GM18909 (cell line): ENCODE measurements around the gene ENTPD1.
A peak's percentile ranks its signal among the peaks of the same experiment; 100 is the strongest.
"Not testable (repeated sequence)": the region's sequence is repeated elsewhere in the genome, so short reads cannot be mapped to it uniquely, and the experiment has no call there.

Source experiments
- ATAC-seq: cut with Tn5 transposase; IDR thresholded peaks from one replicate; pipeline ENCODE4 v1.9.1; 2021; ENCODE audit warnings: mild to moderate bottlenecking; ENCODE audit not compliant: unreplicated experiment, poor library complexity

Gene ENTPD1

DNA sequence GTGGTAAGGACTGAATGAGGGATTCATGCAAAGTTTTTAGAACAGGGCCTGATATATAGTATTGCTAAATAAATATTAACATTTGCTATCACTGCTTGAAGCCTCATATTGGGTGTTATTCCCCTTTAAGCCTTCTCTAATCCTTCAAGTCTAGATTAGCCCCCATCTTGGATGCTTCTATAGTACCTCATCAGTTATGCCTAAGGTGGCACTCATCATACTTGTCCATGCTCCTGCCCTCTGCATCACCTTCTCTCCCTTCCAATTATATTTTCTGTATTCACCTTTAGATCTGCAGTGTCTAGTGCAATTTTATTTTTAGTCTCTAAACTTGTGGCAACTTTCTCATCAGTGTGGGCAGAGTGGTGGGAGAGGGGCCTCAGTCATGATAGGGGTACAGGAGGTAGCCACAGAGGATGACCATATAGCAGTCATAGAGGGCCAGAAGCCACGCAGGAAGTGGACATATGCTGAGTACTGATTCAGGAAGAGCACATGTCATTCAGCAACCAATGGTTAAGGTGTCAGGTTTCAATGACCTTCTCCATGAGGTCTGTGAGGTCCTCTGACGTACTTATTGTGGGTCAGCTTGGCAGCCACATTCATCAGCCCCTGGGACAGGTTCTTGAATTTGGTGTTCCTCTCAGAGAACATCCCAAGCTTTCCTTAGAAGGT, 2.5 kb downstream of the ENTPD1 start:
- peak; percentile 59 for ATAC-seq

DNA sequence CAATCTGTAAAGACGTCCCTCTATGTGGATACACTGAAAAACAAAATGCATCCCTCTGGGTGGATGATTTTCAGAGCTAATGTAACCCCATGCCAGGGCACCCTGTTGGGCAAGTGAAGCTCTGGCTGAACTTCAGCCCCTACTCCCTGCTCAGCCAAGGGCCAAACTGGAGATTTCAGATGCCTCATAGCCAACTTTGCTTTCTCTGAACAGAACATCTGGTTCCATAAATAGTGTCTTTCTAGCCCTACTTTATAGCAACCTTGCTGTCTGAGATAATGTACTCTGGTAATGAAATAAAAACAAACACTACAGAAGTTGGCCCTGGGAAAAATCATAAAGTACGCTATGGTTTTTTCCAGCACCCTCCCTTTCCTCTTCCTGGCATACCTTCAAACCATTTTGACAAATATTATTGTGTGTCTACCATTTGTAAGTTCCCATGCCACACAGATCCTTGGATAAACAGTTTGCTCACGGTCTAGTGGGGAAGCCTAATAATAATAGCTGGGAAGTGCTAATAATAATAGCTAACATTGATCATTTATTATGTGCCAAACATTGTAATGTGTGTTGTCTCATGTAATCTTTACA, 3.4 kb downstream of the ENTPD1 start:
- no peak for ATAC-seq

DNA sequence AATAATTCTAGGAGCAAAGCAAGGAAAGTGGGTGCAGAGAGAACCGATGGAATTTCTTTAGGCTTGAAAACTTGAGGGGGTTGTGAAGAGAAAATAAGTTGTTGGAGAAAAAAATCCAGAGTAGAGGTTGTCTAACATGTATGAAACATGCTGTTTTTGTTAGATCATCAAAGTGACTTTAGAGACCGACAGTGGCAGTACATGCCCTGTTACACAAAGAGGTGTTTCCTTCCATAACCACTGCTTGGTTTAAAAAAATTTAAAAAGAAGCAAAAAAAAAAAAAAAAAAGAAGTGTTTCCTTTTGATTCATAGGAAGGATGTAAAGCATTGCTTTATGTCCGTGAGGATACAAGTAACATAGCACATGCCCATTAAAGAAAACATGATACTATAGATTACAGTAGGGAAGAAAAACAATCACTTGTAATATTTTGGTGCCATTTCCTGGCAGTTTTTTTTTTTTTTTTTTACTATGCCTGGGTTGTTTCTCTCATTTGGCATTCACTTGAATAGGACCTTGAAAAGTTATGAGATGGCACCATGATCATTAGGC, 6.1 kb downstream of the ENTPD1 start:
- ATAC-seq = no peak

DNA sequence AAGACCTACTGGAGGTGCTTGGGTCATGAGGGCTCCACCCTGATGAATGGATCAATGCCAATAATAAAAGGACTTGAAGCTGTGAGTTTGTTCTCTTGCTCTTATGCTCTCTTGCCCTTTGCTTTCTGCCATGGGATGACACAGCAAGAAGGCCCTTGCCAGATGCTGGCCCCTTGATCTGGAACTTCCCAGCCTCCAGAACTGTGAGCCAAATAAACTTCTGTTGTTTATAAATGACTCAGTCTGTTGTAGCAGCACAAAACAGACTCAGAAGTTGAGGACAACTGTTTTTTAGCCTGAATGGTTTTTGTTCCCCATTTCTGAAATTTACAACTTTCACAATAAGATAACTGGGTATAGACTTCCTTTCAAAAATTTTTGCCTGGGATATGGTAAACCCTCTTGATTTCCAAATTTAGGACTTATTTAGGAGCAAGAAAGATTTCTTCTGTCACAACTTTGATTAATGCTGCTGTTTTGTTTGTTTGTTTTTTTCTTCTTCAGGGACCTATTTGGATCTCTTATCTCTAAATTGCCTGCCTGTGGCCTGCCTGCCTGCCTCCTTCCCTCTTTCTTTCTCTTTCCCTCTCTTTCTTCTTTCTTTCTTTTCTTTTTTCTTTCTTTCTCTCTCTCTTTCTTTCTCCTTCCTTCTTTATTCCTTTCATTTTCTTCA, 12.1 kb downstream of the ENTPD1 start:
- peak; percentile 85 for ATAC-seq

DNA sequence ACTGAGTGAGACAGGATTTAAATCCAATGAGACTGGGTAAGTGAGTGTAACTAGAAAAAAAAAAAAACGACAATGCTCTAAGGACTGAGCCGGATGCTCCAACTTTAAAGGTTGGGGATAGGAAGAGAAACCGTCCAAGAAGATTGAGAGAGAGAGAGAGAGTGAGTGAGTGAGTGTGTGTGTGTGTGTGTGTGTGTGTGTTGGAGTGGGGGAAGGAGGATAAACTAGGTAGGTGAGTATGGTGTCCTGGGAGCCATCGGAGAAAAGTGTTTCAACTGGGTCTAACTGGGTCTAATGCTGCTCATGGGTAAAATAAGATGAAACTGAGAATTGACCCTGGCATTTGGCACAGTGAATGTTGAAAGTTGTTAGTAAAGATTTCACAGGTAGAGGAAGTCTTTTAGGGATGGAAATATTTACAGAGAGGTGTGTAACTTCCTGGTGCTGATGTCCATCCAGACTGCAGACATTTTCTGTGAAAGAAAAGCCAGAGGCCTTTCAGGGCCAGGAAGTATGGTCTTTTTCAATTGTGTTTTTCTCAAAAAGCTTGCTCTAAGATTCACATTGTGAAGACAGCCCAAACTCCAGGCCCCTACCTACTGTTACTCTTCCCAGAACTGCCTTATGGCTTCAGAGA, 14.2 kb downstream of the ENTPD1 start:
- no peak for ATAC-seq

DNA sequence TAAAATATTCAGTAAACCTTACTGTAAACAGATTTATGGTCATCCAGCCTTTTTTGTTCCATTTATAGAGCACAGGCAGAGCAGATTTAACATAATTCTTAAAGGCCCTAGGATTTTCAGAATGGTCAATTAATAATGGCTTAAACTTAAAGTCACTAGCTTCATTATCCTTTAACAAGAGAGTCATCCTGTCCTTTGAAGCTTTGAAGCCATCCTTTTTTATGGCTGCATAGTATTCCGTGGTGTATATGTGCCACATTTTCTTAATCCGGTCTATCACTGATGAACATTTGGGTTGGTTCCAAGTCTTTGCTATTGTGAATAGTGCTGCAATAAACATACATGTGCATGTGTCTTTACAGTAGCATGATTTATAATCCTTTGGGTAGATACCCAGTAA, 17.5 kb downstream of the ENTPD1 start:
- not testable (repeated sequence) for ATAC-seq

DNA sequence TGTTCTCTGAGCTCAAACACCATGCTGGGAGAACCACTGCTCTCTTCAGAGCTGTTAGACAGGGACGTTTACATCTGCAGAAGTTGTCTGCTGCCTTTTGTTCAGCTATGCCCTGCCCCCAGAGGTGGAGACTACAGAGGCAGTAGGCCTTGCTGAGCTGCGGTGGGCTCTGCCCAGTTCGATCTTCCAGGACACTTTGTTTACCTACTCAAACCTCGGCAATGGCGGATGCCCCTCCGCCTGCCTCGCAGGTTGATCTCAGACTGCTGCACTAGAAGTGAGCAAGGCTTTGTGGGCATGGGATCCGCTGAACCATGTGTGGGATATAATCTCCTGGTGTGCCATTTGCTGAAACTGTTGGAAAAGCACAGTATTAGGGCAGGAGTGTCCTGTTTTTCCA, 21.7 kb downstream of the ENTPD1 start:
- ATAC-seq = not testable (repeated sequence)

DNA sequence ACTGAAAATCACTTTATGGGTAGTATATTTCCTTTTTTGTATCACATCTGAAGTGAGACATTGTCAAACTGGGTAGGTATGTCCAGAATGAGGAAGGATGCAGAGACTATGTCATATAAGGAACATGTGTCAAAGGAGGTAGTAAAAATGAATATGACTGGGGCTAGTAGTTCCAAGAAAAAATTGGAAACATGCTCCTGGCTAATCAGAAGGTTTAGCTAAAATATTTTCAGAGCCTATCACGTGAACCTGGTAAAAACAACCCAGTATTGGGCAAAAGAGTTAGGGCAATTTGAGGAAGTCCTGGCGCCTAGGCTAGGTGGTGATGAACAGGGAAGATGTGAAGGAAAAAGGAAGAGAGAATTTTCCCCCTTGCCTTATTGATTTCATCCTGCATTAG, 26.4 kb downstream of the ENTPD1 start:
- ATAC-seq = no peak

DNA sequence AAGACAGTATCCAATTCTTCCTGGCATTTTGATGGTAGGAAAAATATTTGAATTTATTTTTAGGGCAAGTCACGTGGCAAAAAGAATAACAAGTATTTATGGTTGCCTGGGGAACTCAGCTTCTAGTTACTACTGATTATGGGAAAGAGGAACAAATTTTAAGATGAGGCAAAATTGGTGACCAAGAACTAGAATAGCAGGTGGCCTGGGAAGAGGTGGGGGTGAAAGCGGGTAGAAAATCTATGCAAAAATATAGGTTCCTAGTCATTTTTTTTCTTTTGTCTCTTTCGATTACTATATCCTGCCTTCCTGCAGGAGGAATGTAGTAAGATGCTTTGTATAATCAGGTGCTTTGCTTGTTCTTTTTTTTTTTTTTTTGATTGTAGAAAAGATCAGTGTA, 27.8 kb downstream of the ENTPD1 start:
- ATAC-seq = peak; percentile 62

DNA sequence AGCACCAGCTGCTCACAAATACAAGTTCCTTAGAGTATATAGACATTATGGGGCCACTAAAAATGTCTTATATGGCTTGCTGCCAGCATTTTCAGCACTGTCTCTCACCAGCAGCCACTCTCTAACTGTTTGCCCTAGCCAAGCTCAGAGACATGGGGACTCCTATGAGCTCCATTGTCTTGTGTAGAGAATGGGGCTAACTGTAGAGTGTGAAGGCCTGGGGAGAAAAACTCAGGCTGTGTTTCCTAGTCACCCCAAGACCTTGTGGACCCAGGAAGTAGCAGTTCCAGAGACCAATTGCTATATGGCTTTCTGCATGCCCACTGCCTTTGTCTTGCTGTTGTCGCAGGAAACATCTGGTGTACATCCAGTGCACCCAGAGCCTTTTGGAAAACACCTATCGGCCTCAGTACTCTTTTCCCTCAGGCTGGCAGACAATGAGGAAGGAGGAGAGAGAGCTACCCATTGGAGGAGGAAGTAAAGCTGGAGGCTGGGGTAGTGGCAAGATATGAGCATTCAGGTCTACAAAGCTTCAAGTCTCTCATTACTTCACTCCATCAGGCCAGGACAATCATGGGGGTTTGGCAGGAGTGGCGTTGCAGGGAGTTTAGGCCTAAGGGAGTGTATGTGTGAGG, 28.4 kb downstream of the ENTPD1 start:
- peak; percentile 14 for ATAC-seq

DNA sequence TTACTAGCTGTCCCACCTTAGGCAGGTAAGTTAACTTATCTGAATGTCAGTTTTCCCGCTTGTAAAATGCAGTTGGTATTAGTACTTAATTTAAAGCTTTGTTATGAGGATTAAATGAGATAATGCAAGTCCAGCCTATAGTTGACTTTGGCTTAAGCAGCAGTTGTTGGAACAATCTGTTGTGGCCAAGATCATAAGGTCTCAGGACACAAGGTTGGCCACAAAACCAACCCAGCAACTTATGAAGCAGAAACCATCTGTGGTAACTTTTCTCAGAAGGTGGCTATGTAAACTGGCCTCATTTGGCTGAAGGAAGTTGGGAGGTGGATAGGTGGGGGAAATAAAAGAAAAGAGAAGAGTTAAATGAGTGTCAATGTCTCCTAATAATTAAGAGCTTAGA, 29.4 kb downstream of the ENTPD1 start:
- peak; percentile 41 for ATAC-seq

DNA sequence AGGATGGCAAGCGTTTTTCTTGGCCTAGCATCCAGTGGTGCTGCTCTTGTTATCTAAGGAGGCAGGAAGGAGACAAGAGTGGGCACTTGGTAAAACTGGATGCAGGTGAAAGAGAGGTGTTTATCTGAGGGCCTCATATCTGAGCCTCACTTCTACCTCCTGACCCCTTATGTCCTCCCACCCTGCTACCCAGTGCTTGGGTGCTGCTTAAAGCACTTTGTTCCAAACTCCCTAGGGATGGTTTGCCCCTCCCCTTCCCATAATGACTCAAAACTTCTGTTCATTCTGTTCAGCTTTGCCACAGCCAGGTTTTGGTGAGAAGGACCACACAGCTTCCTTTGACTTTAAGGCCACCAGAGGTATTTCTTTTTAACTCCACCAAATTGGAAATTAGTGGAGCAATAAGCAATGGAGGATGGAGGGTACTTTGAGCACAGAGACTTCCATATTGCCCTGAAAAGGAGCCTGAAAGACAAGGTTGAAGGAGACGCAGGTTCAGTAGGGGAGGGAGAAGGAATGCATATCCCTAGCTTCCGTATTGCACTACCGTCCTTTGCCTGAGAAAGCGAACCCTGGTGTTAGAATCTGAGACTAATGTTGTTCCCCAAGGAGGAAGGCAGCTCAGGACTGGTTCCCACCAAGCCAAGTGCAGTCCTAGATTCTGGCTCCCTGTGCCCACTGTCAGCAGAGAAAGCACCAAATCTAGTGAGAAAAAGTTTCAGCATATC, 30.1 kb downstream of the ENTPD1 start:
- ATAC-seq = no peak

DNA sequence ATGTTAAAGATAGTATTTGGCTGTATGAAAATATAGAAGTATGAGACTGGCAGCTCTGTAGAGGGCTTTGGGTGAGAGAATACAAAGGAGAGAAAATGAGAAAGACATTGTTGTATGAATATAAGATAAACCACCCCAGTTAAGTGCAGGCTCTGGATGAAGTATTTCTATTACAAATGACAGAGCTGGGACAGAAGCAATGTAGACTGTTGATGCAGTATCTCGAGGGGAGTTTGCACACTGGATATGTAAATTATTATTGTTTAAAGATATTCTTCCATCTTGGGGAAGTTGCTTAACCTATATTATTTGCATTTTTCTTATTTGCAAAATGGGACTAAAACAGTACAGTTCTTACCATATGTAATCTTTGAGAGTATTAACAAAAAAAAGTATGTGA, 31.5 kb downstream of the ENTPD1 start:
- ATAC-seq = no peak

DNA sequence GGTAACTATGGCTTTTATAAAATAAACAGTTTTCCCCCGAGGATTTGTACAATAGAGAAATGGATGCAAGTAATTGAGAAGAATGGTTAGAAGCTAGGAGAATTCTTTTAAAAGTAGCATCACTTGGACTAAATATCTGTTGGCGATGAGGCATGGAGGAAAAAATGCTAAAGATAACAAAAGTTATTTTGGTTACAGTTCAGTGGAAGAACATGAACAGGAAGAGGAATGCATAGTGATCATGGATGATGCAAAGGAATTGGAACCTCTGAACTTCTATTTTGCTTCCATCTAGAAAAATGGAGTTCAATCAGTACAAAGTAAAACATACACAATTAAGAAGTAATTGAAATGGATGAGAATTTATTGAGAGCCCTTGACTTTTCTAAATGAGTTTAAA, 32.9 kb downstream of the ENTPD1 start:
- no peak for ATAC-seq

DNA sequence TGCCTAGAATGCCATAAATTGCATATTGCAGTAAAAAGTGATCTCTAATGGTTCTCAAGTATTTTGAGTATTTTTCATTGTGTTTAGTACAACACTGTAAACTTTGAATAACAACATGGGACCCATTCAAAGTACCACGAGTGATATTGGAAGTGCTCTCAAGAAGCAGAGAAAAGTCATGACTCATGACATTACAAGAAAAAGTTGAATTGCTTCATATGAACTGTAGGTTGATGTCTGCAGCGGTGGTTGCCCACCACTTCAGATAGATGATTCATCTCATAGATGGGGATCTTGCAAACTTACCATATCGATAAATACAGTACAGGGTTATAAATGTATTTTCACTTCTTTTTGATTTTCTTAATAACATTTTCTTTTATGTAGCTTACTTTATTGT, 33.9 kb downstream of the ENTPD1 start:
- no peak for ATAC-seq

DNA sequence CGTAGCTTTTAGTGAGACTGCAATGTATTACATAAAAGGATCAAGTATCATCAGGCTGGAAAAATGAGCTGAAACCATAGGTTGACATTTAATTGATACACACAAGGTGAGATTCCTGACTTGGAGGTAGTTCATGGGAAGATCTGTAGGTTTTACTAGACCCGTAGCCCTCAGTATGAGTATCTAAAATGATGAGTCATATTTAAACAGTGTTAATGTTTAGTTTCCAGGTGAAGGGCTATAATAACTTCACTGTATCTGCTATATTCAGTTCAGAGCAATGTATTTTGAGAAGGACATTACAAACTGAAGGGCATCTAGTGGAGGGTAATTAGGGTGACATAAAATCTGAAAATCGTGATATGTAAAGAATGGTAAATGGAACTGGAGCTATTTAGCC, 35.0 kb downstream of the ENTPD1 start:
- ATAC-seq = peak; percentile 53

DNA sequence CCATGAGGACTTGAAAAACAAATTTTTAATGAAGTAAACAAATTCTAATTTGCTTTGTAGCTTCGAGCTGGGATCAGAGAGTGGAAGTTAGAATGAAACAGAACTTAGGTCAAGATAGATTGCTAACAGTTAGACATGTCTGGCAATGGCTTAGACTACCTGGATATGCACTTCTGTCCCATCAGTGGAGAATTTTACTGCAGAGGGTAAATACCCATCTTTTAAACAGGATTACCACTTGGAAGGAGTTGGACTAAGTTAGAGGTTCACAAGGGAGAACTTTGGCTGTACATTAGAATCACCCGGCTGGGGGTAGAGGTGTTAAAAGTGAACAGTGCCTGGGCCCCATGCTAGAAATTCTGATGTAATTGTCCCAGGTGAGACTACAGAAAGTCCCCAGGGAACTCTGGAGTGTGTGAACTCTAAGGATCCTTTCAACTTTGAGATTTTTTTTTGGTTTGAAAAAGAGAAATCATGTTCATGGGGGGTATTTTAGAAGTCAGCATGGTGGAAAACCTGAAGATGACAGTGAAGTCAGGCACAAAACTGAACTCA, 35.5 kb downstream of the ENTPD1 start:
- peak; percentile 30 for ATAC-seq

DNA sequence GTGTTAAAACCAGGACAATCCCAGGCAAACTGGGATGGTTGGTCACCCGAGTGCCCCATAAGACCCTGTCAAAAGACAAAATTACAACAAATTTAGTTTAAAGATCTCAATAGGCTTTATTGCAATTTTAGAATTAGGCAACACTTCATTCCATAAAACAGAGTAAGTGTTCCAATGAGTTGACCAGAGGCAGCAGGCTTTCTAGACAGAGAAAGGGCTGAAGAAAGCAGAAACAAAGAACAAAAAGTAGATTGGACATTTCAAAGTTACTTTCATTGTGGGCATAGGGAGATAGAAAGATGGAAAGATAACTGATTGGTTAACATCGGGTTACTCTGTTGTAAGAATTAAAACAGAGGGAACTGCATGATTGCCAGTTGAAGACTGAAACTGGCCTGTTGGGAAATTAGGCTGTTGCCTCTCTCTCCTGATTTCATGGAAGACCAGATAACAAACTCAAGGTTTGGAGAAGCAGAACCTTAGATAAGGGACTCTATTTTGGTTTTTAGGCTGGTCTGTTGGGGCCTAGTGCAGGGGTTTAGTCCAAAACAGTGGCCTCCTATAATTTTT, 36.3 kb downstream of the ENTPD1 start:
- ATAC-seq = no peak

DNA sequence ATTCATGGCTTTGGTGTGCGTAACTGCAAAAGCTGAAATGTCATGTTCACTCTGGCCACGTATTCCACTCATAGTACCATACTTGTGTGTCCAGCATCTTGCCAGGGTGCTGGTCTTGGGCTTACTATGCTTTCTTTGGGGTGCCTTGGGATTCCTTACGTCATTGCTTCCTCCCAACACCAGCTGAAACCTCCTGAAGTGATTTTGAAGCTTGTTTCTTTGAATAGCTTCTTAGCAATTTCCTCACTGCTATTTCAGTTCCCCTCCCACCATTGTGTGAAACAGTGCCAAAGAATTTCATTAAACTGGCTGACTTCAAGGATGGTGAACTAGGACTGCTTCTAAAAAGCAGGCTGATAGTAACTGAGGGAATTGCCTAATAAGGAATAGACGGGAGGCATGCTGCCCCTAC, 36.9 kb downstream of the ENTPD1 start:
- no peak for ATAC-seq
